A549 (cell line): ENCODE measurements around the gene ARL13B. TPM values are rescaled to one million over a fixed set of nuclear protein-coding genes. Genes with fewer than 3 reads are reported as not detected.

Experiments used
- ATAC-seq, 2 experiments: fragments of 200-7000 bp in 1 of 2; fragments of >200 bp in 1 of 2; cut with Nextera tagmentation in 1 of 2; cut with Tn5 transposase in 1 of 2; 3 replicates each; pipeline versions ENCODE4 v1.8.0 to v1.9.1; 2018 to 2020; ENCODE audit warnings: mild to moderate bottlenecking in 1 of 2, moderate library complexity in 1 of 2
- CTCF ChIA-PET: fragments of 300-600 bp; sonication (Branson Sonifier 250); formaldehyde crosslinking; extraction: SDS; loops from one replicate; lab custom pipeline; 2021; ENCODE audit warnings: antibody characterized with exemption, inconsistent platforms; lab: Yijun Ruan, JAX
- POLR2A ChIA-PET: fragments of 350-600 bp; formaldehyde crosslinking; extraction: SDS; loops from one replicate; lab custom pipeline; 2021; ENCODE audit warnings: antibody characterized with exemption, inconsistent platforms; lab: Yijun Ruan, JAX
- DNase-seq, 2 experiments: peaks; one replicate each; pipeline versions ENCODE4 v3.0.0 to v3.0.0-alpha.2; 2011 to 2016; ENCODE audit warnings: low read depth in 1 of 2, low spot score in 1 of 2
- FAIRE-seq: peaks from 2 replicates; lab custom pipeline; 2011; peaks lifted over from hg19 to GRCh38; lab: Jason Lieb, UNC
- H3K27ac ChIP-seq, 2 experiments: fragments of >200 bp; sonication (Bioruptor Twin); formaldehyde crosslinking; 3 replicates each; pipeline ENCODE4 v1.5.1; 2016 to 2017
- H3K4me1 ChIP-seq: fragments of >200 bp; sonication (Bioruptor Twin); formaldehyde crosslinking; 3 replicates; pipeline ENCODE4 v1.6.1; 2016
- H3K4me2 ChIP-seq: fragments of >200 bp; sonication (Bioruptor Twin); formaldehyde crosslinking; 3 replicates; pipeline ENCODE4 v1.6.1; 2016
- H3K4me3 ChIP-seq: fragments of >200 bp; sonication (Bioruptor Twin); formaldehyde crosslinking; 3 replicates; pipeline ENCODE4 v1.5.1; 2016
- H3K9me3 ChIP-seq: fragments of >200 bp; sonication (Bioruptor Twin); formaldehyde crosslinking; 3 replicates; pipeline ENCODE4 v1.6.1; 2016
- BHLHE40 ChIP-seq: IDR thresholded peaks from 2 replicates; pipeline ENCODE4 v1.6.1; 2012; ENCODE audit warnings: low read depth, low read length, inconsistent platforms
- CBX8 ChIP-seq: fragments of 200-600 bp; sonication (generic); IDR thresholded peaks from 2 replicates; pipeline ENCODE4 v1.6.1; 2016
- CEBPB ChIP-seq, 2 experiments: fragments of >200 bp in 1 of 2; sonication (Bioruptor Twin) in 1 of 2; formaldehyde crosslinking in 1 of 2; IDR thresholded peaks; 2 replicates each; pipeline ENCODE4 v1.6.1; 2012 to 2016
- EHF ChIP-seq: fragments of 250-450 bp; sonication (Bioruptor Pico); IDR thresholded peaks from 2 replicates; pipeline ENCODE4 v1.5.0; 2020; ENCODE audit warnings: mild to moderate bottlenecking
- FOXS1 ChIP-seq: fragments of 250-450 bp; sonication (Bioruptor Pico); IDR thresholded peaks from 2 replicates; pipeline ENCODE4 v1.5.0; 2020; ENCODE audit warnings: mild to moderate bottlenecking, moderate library complexity
- GATA3 ChIP-seq: IDR thresholded peaks from 2 replicates; pipeline ENCODE4 v1.6.1; 2012; ENCODE audit warnings: borderline replicate concordance
- HOXB13 ChIP-seq: fragments of 250-450 bp; sonication (Bioruptor Pico); IDR thresholded peaks from 2 replicates; pipeline ENCODE4 v1.5.0; 2020; ENCODE audit warnings: low read depth, mild to moderate bottlenecking, moderate library complexity
- JUN ChIP-seq, 2 experiments: fragments of >200 bp; sonication (Bioruptor Twin); formaldehyde crosslinking; IDR thresholded peaks; 2 replicates in 1 of 2; 3 replicates in 1 of 2; pipeline ENCODE4 v1.6.1; 2016 to 2017
- KDM5A ChIP-seq: fragments of 200-600 bp; sonication (generic); IDR thresholded peaks from 2 replicates; pipeline ENCODE4 v1.6.1; 2016; ENCODE audit warnings: antibody characterized with exemption, mild to moderate bottlenecking
- NPAS2 ChIP-seq: fragments of 250-450 bp; sonication (Bioruptor Pico); IDR thresholded peaks from 2 replicates; pipeline ENCODE4 v1.8.0; 2022; ENCODE audit warnings: mild to moderate bottlenecking, moderate library complexity, borderline replicate concordance
- POLR2A ChIP-seq: IDR thresholded peaks from 2 replicates; pipeline ENCODE4 v1.6.1; 2012; ENCODE audit warnings: mild to moderate bottlenecking, low read length
- POLR2AphosphoS2 ChIP-seq: conservative IDR thresholded peaks from 2 replicates; pipeline ENCODE4 v1.6.1; 2012; ENCODE audit warnings: low read length, improper control_type of control experiment, inconsistent platforms
- RAD21 ChIP-seq, 2 experiments: fragments of >200 bp in 1 of 2; sonication (Bioruptor Twin) in 1 of 2; formaldehyde crosslinking in 1 of 2; IDR thresholded peaks in 1 of 2; conservative IDR thresholded peaks in 1 of 2; 2 replicates in 1 of 2; 3 replicates in 1 of 2; pipeline ENCODE4 v1.6.1; 2012 to 2018; ENCODE audit warnings: inconsistent platforms in 1 of 2
- RARB ChIP-seq: fragments of 250-450 bp; sonication (Bioruptor Pico); IDR thresholded peaks from 2 replicates; pipeline ENCODE4 v1.8.0; 2021; ENCODE audit warnings: mild to moderate bottlenecking, moderate library complexity
- RFX5 ChIP-seq: fragments of 450-650 bp; IDR thresholded peaks from 2 replicates; pipeline ENCODE4 v1.7.1; 2014; ENCODE audit warnings: antibody characterized with exemption, mild to moderate bottlenecking, moderate library complexity
- RNF2 ChIP-seq: fragments of 200-600 bp; sonication (generic); IDR thresholded peaks from 2 replicates; pipeline ENCODE4 v1.6.1; 2016; ENCODE audit warnings: low read depth, mild to moderate bottlenecking, antibody characterized with exemption, moderate library complexity, borderline replicate concordance
- ZFP36 ChIP-seq: fragments of 450-650 bp; IDR thresholded peaks from 2 replicates; pipeline ENCODE4 v1.6.1; 2014; ENCODE audit warnings: borderline replicate concordance; ENCODE audit not compliant: partially characterized antibody
- ZNF302 ChIP-seq: fragments of 250-450 bp; sonication (Bioruptor Pico); IDR thresholded peaks from 2 replicates; pipeline ENCODE4 v1.9.0; 2021; ENCODE audit warnings: inconsistent platforms, mild to moderate bottlenecking, moderate library complexity
- WGBS: methylation state at CpG from one replicate; pipeline ENCODE4 v1.1.6; 2017; ENCODE audit errors: missing lambda C conversion rate; 5-methylcytosine and 5-hydroxymethylcytosine counted together
- polyA plus RNA-seq, 4 experiments: library from polyadenylated mRNA; depleted of rRNA in 3 of 4; stranded (reverse); fragments of >200 nt; fragmentation: RNase III in 1 of 4; extraction: RNeasy Plus Mini Kit Qiagen cat#74134 plus additional on column Dnase treatment in 1 of 4; gene quantifications; 2 replicates in 3 of 4; 3 replicates in 1 of 4; pipeline ENCODE4 v1.2.3, GENCODE V29; 2011 to 2017
- TF ChIP-seq, protein P1 (sequence below): fragments of >200 bp; sonication (Bioruptor Twin); formaldehyde crosslinking; IDR thresholded peaks from 3 replicates; pipeline ENCODE4 v1.6.1; 2016
- TF ChIP-seq, protein P2 (sequence below): fragments of 150-350 bp; IDR thresholded peaks from 2 replicates; pipeline ENCODE4 v1.6.1; 2014; ENCODE audit warnings: low read depth, mild to moderate bottlenecking, low read length
- TF ChIP-seq, protein P3 (sequence below): IDR thresholded peaks from 2 replicates; pipeline ENCODE4 v1.6.1; 2012
- TF ChIP-seq, protein P4 (sequence below): fragments of 200-600 bp; sonication (generic); IDR thresholded peaks from 2 replicates; pipeline ENCODE4 v1.6.1; 2016; ENCODE audit warnings: antibody characterized with exemption, mild to moderate bottlenecking, moderate library complexity
- TF ChIP-seq, protein P5 (sequence below): fragments of 250-450 bp; sonication (Bioruptor Pico); IDR thresholded peaks from 2 replicates; pipeline ENCODE4 v1.5.0; 2021; ENCODE audit warnings: mild to moderate bottlenecking, moderate library complexity, borderline replicate concordance

ARL13B gene
- polyA plus RNA-seq, 2 of the 4 experiments (the other 2 are of a cell fraction): 13.3 to 28.6 TPM

DNA sequence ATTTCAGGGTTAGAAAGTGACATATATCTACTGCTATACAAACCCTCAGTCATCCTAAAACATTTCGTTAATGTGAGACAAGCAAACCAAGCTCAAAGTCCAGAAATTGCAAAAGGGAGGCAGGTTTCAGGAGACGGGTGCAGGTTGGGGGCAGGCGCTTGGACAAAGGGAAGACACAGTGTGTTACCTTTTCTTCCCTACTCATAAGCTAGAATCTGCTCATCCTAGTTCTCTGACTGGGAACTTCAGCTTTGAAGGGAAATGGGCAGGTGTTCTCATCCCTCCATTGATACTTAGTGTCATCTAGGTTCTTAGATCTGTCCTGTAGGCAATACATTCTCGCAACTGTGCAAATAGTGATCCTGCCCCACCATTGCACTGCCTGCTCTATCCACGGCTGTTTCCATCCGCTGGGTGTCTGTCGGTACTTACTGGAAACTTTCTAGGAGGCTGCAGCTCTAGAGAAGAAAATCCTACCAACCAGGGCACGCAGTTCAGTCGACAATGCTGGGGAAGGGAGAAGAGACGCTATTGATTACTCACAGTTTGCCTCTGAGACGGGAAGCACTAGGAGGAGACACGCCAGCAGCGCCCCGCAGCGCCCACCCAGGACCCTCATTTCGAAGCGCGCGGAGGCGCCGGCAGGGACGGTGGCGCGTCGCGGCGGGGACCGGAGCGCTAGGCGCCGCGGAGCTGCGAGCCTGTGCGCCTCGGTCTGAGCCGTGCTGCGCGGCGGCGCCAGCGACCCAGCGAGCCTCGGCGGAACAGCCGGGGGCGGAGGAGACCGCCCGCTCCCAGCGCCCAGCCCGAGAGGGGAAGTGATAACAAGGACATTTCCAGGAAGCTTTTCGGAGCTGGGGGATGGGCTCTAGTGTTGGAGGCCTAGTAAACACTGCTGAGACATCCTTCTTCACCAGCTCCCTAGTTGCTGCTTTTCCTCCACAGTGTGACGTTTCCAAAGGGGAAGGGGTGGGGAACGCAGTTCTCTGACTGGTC, 6.5 kb upstream of the ARL13B start, which contains the start of gene PROS1 (continued):
- TF ChIP-seq, protein P1, sequence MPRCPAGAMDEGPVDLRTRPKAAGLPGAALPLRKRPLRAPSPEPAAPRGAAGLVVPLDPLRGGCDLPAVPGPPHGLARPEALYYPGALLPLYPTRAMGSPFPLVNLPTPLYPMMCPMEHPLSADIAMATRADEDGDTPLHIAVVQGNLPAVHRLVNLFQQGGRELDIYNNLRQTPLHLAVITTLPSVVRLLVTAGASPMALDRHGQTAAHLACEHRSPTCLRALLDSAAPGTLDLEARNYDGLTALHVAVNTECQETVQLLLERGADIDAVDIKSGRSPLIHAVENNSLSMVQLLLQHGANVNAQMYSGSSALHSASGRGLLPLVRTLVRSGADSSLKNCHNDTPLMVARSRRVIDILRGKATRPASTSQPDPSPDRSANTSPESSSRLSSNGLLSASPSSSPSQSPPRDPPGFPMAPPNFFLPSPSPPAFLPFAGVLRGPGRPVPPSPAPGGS: 0 out of 3 replicates have a peak, but pooled peaks have one; percentile 27
- TF ChIP-seq, protein P2, sequence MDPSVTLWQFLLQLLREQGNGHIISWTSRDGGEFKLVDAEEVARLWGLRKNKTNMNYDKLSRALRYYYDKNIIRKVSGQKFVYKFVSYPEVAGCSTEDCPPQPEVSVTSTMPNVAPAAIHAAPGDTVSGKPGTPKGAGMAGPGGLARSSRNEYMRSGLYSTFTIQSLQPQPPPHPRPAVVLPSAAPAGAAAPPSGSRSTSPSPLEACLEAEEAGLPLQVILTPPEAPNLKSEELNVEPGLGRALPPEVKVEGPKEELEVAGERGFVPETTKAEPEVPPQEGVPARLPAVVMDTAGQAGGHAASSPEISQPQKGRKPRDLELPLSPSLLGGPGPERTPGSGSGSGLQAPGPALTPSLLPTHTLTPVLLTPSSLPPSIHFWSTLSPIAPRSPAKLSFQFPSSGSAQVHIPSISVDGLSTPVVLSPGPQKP: no peak
- TF ChIP-seq EHF (CRISPR knock-in tag): no peak
- no peak for TF ChIP-seq KDM5A
- no peak for TF ChIP-seq CBX8
- TF ChIP-seq RARB: no peak
- peak; percentile 69 for TF ChIP-seq POLR2A
- TF ChIP-seq, protein P3, sequence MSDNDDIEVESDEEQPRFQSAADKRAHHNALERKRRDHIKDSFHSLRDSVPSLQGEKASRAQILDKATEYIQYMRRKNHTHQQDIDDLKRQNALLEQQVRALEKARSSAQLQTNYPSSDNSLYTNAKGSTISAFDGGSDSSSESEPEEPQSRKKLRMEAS: peak; percentile 51
- 0 out of 2 replicates have a peak, but pooled peaks have one; percentile 7 for TF ChIP-seq RFX5
- no peak for TF ChIP-seq POLR2AphosphoS2
- TF ChIP-seq NPAS2 (CRISPR knock-in tag): no peak

DNA sequence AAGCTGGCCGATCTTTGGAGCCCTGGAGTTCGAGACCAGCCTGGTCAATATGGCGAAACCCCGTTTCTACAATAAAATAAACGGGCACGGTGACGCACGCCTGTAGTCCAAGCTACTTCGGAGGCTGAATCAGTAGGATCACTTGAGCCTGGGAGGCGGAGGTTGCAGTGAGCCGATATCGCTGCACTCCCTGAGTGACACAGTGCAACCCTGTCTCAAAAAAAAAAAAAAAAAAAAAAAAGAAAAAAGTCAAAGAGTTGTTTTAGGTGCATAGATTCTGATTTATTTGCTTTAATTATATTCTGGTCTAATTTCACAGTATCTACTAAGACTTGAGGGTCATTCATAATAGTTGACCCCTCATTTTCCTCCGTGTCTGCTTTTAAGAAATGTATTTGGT, 1.7 kb downstream of the ARL13B start:
- ATAC-seq: no peak
- peaks cover 20% of the 10 kb centered on the region for H3K4me1 ChIP-seq
- TF ChIP-seq, protein P1: no peak
- TF ChIP-seq RAD21 (conservative IDR thresholded peaks at IDR 0.05 in 1 of 2, IDR thresholded peaks at IDR 0.05 in 1 of 2) (no peak), GATA3 (no peak), ZFP36 (no peak), RARB (no peak), BHLHE40 (no peak), JUN (IDR thresholded peaks at IDR 0.05) (no peak), FOXS1 (CRISPR knock-in tag) (no peak), CEBPB (IDR thresholded peaks at IDR 0.05) (no peak), CBX8 (no peak), HOXB13 (no peak), ZNF302 (CRISPR knock-in tag) (no peak), RNF2 (no peak)
- TF ChIP-seq, protein P4, sequence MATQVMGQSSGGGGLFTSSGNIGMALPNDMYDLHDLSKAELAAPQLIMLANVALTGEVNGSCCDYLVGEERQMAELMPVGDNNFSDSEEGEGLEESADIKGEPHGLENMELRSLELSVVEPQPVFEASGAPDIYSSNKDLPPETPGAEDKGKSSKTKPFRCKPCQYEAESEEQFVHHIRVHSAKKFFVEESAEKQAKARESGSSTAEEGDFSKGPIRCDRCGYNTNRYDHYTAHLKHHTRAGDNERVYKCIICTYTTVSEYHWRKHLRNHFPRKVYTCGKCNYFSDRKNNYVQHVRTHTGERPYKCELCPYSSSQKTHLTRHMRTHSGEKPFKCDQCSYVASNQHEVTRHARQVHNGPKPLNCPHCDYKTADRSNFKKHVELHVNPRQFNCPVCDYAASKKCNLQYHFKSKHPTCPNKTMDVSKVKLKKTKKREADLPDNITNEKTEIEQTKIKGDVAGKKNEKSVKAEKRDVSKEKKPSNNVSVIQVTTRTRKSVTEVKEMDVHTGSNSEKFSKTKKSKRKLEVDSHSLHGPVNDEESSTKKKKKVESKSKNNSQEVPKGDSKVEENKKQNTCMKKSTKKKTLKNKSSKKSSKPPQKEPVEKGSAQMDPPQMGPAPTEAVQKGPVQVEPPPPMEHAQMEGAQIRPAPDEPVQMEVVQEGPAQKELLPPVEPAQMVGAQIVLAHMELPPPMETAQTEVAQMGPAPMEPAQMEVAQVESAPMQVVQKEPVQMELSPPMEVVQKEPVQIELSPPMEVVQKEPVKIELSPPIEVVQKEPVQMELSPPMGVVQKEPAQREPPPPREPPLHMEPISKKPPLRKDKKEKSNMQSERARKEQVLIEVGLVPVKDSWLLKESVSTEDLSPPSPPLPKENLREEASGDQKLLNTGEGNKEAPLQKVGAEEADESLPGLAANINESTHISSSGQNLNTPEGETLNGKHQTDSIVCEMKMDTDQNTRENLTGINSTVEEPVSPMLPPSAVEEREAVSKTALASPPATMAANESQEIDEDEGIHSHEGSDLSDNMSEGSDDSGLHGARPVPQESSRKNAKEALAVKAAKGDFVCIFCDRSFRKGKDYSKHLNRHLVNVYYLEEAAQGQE: no peak
- TF ChIP-seq, protein P2: no peak
- TF ChIP-seq, protein P5, sequence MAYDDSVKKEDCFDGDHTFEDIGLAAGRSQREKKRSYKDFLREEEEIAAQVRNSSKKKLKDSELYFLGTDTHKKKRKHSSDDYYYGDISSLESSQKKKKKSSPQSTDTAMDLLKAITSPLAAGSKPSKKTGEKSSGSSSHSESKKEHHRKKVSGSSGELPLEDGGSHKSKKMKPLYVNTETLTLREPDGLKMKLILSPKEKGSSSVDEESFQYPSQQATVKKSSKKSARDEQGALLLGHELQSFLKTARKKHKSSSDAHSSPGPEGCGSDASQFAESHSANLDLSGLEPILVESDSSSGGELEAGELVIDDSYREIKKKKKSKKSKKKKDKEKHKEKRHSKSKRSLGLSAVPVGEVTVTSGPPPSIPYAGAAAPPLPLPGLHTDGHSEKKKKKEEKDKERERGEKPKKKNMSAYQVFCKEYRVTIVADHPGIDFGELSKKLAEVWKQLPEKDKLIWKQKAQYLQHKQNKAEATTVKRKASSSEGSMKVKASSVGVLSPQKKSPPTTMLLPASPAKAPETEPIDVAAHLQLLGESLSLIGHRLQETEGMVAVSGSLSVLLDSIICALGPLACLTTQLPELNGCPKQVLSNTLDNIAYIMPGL (CRISPR knock-in tag): no peak
- TF ChIP-seq, all 56 proteins: peak for 0
- Histone ChIP-seq H3K27ac (no peak overlapping the region), H3K4me3 (no peak overlapping the region), H3K9me3 (no peaks in the 10 kb centered on the region), H3K4me2 (peak overlapping the region; percentile 82)
- FAIRE-seq (no peak), DNase-seq (no peak)
- ChIA-PET CTCF (interaction anchor here (1.2 kb wide), 1 partner anchor 9 kb away, joined by 5 read pairs; no protein-coding TSS in a partner anchor), POLR2A (no interaction called here)
- 91% methylated on average over 13 of the region's 13 CpGs for WGBS
